OCI-LY7 (cell line): ENCODE data around the gene DIP2C. TPM values are rescaled to one million over a fixed set of nuclear protein-coding genes. Genes with fewer than 3 reads are reported as not detected.

Experiments used
- BruUV-seq: library from RNA; stranded (reverse); fragments of 400-500 nt; replicated peaks from 2 replicates; lab custom pipeline; 2021; lab: Mats Ljungman, UMichigan
- CTCF ChIA-PET: fragments of 300-600 bp; sonication (Branson Sonifier 250); formaldehyde crosslinking; loops from one replicate; lab custom pipeline; 2022; ENCODE audit warnings: antibody characterized with exemption; ENCODE audit not compliant: unreplicated experiment; lab: Charles Lee
- POLR2A ChIA-PET: fragments of 300-600 bp; sonication (Branson Sonifier 250); formaldehyde crosslinking; loops from one replicate; lab custom pipeline; 2022; ENCODE audit warnings: antibody characterized with exemption; lab: Charles Lee
- DNase-seq: peaks from one replicate; pipeline ENCODE4 v3.0.0-alpha.2; 2015; ENCODE audit warnings: low spot score
- H2AFZ ChIP-seq: fragments of 200-600 bp; sonication (generic), shearing (Covaris generic); 2 replicates; pipeline ENCODE4 v1.6.1; 2014; ENCODE audit warnings: mild to moderate bottlenecking, antibody characterized with exemption, low read length, moderate library complexity
- H3K27ac ChIP-seq: fragments of 200-600 bp; sonication (generic); 2 replicates; pipeline ENCODE4 v1.5.1; 2014; ENCODE audit warnings: mixed run types, low read depth, mild to moderate bottlenecking, moderate library complexity, low read length, inconsistent platforms; ENCODE audit not compliant: poor library complexity, severe bottlenecking
- H3K36me3 ChIP-seq: fragments of 200-600 bp; sonication (generic); 2 replicates; pipeline ENCODE4 v1.6.1; 2014; ENCODE audit warnings: mild to moderate bottlenecking, antibody characterized with exemption, low read length, moderate library complexity, mixed read lengths; ENCODE audit not compliant: insufficient read depth
- H3K4me1 ChIP-seq: fragments of 200-600 bp; sonication (generic); 2 replicates; pipeline ENCODE4 v1.5.1; 2014; ENCODE audit warnings: mild to moderate bottlenecking, low read length; ENCODE audit not compliant: insufficient read depth, poor library complexity, severe bottlenecking
- H3K4me2 ChIP-seq: fragments of 200-600 bp; sonication (generic); 2 replicates; pipeline ENCODE4 v1.6.1; 2014; ENCODE audit warnings: mild to moderate bottlenecking, low read length
- H3K4me3 ChIP-seq: fragments of 200-600 bp; sonication (generic); 2 replicates; pipeline ENCODE4 v1.5.1; 2014; ENCODE audit warnings: mild to moderate bottlenecking, low read depth, low read length; ENCODE audit not compliant: poor library complexity, severe bottlenecking
- H3K79me2 ChIP-seq: fragments of 200-600 bp; sonication (generic); 2 replicates; pipeline ENCODE4 v1.6.1; 2016; ENCODE audit warnings: low read depth, mild to moderate bottlenecking, low read length, moderate library complexity, mixed read lengths; ENCODE audit not compliant: insufficient read depth
- H3K9me2 ChIP-seq: fragments of 200-600 bp; sonication (generic); 2 replicates; pipeline ENCODE4 v1.6.1; 2016; ENCODE audit warnings: mild to moderate bottlenecking, low read length, mixed read lengths; ENCODE audit not compliant: insufficient read depth
- H3K9me3 ChIP-seq: fragments of 200-600 bp; sonication (generic); 2 replicates; pipeline ENCODE4 v1.6.1; 2014; ENCODE audit warnings: mild to moderate bottlenecking, mixed run types, low read length, mixed read lengths
- H4K20me1 ChIP-seq: fragments of 200-600 bp; sonication (generic); 2 replicates; pipeline ENCODE4 v1.6.1; 2014; ENCODE audit warnings: mild to moderate bottlenecking, antibody characterized with exemption, low read length, moderate library complexity, mixed read lengths; ENCODE audit not compliant: insufficient read depth
- CTCF ChIP-seq: fragments of 200-600 bp; sonication (generic); conservative IDR thresholded peaks from 2 replicates; pipeline ENCODE4 v1.5.1; 2014; ENCODE audit warnings: mild to moderate bottlenecking, antibody characterized with exemption, low read length, moderate library complexity, mixed read lengths
- EZH2phosphoT487 ChIP-seq: fragments of 200-600 bp; sonication (generic); IDR thresholded peaks from 2 replicates; pipeline ENCODE4 v1.6.1; 2018; ENCODE audit warnings: low read depth, borderline replicate concordance, mild to moderate bottlenecking, mixed run types, antibody characterized with exemption, low read length, moderate library complexity, mixed read lengths
- intact Hi-C: fragments of 100-400 bp; cut with micrococcal nuclease; formaldehyde crosslinking; loops from one replicate; pipeline ENCODE4 v1.10.0; 2022; ENCODE audit not compliant: unreplicated experiment
- total RNA-seq, 2 experiments: library from RNA; depleted of rRNA in 1 of 2; stranded (reverse); fragments of >200 nt in 1 of 2; shearing (Covaris generic) in 1 of 2; gene quantifications; 2 replicates each; pipeline ENCODE4 v1.2.3, GENCODE V29; 2014 to 2022

Gene DIP2C
- total RNA-seq, 2 experiments from 2014 or later, result 10.9 to 29.5 TPM

GRCh38 chr10:390449-391100 lies 298.9 kb downstream of the DIP2C start:
- Histone ChIP-seq H4K20me1 (no peaks in the 10 kb centered on the region), H3K9me2 (no peaks in the 10 kb centered on the region), H2AFZ (no peak overlapping the region), H3K4me3 (no peak overlapping the region), H3K36me3 (peaks cover 26% of the 10 kb centered on the region; the same call in 1 of the 2 replicates), H3K4me2 (no peak overlapping the region), H3K27ac (no peak overlapping the region), H3K9me3 (no peaks in the 10 kb centered on the region), H3K4me1 (peaks cover 10% of the 10 kb centered on the region), H3K79me2 (no peaks in the 10 kb centered on the region)
- POLR2A ChIA-PET, result no interaction called here
- no TSS peak for BruUV-seq
- DNase-seq, result no peak
- CTCF ChIA-PET, result no interaction called here
- intact Hi-C loops, result loop anchor here (10.0 kb wide), 1 partner anchor 144 kb away; no protein-coding TSS in a partner anchor
- TF ChIP-seq EZH2phosphoT487 (no peak), CTCF (no peak)

- TF ChIP-seq CTCF (no peak), EZH2phosphoT487 (no peak)
- no TSS peak for BruUV-seq
These were observed 299.5 kb downstream of the DIP2C start for GRCh38 chr10:389836-390448.

More at GRCh38 chr10:389836-390448, 299.5 kb downstream of the DIP2C start:
- no peak for DNase-seq
- Histone ChIP-seq H4K20me1 (no peaks in the 10 kb centered on the region), H3K79me2 (no peaks in the 10 kb centered on the region), H3K36me3 (peaks cover 26% of the 10 kb centered on the region; the same call in 1 of the 2 replicates), H2AFZ (no peak overlapping the region), H3K27ac (no peak overlapping the region), H3K9me3 (no peaks in the 10 kb centered on the region), H3K4me2 (no peak overlapping the region), H3K4me1 (peaks cover 10% of the 10 kb centered on the region), H3K9me2 (no peaks in the 10 kb centered on the region), H3K4me3 (no peak overlapping the region)
- ChIA-PET POLR2A (no interaction called here), CTCF (no interaction called here)
- intact Hi-C loops, result loop anchor here (10.0 kb wide), 1 partner anchor 145 kb away; no protein-coding TSS in a partner anchor
